ENCODE results near the gene LRP6.

LRP6 gene

GRCh38 chr12:12214635-12215131, 52.2 kb downstream of the LRP6 start:
- DNase-seq (ENCODE audit: low spot score) = no peak

DNA sequence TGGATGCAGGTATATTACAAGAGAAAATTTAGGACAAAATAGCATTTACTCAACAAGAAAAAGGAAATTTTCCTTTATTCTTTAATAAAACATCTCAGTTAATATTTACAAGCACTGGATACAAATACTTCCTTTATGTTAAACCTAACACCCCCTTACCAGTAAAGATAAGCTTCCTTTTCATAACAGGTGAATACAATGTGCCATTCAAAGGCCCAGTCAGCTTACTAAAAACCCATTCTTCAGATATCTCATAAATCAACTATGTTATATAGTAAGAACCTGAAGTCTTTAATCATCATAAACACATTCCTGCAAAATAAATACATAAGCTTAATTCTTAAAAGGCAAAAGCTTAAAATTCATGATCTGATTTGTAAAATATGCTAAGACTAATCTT, 52.6 kb downstream of the LRP6 start:
- DNase-seq (ENCODE audit: low spot score) = no peak

DNA sequence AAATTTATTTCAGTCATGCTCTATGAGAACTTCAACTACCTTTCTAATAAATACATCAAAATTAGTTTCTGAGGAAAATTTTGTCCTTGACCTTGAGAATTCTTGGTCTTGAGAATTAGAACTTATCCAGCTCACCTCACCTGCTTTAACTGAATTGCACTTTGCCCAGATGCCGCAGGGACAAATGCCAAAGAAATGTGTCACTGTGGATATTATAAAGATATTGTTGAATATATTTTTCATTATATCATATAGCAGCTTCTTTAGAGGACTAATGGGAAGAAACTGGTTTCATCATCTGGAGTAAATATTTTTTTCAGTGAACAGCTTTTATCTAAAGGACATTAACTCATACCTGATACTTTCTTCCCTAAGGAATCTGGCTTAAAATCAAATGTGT, 54.1 kb downstream of the LRP6 start:
- DNase-seq (ENCODE audit: low spot score) = no peak

GRCh38 chr12:12210983-12211382, 55.9 kb downstream of the LRP6 start:
- no peak for DNase-seq (ENCODE audit: low spot score)

DNA sequence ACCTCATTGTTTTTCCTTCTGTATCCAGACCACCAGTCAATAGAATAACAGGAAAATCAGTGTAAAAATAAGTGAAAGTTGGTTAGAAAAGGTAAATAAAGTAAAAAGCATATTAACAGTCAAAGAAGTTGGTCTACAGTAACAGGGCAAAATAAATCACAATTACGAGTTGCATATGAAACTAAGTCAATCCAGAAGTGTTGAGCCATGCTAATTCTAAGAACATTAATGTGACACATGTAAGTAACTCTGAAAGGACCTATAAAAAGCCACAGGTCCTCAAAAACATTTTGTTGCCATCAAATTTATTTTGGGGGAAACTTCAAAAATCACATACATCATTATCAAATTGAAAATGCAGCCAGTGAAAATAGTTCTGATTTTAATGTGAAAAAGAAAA, 56.4 kb downstream of the LRP6 start:
- no peak for DNase-seq (ENCODE audit: low spot score)

GRCh38 chr12:12209675-12210074, 57.2 kb downstream of the LRP6 start:
- DNase-seq (ENCODE audit: low spot score) = no peak

GRCh38 chr12:12209043-12209442, 57.8 kb downstream of the LRP6 start:
- no peak for DNase-seq (ENCODE audit: low spot score)

DNA sequence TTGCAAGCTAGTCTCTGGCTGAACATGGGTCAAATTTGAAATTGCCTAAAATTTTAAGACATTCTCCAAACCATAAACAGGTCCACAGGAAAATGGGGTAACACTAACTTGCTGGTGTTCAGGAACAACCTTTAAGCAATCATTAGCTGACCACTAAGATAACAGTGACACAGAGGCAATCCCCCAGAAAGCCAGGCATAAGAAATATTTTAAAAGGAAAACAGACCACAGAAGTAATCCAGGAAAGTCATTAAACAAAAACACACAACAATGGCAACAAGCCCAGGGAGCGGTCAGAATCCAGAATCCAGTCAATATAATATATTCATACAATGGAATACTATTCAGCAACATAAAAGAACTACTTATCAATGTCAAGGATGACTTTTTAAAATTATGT, 59.1 kb downstream of the LRP6 start:
- DNase-seq (ENCODE audit: low spot score) = no peak

DNA sequence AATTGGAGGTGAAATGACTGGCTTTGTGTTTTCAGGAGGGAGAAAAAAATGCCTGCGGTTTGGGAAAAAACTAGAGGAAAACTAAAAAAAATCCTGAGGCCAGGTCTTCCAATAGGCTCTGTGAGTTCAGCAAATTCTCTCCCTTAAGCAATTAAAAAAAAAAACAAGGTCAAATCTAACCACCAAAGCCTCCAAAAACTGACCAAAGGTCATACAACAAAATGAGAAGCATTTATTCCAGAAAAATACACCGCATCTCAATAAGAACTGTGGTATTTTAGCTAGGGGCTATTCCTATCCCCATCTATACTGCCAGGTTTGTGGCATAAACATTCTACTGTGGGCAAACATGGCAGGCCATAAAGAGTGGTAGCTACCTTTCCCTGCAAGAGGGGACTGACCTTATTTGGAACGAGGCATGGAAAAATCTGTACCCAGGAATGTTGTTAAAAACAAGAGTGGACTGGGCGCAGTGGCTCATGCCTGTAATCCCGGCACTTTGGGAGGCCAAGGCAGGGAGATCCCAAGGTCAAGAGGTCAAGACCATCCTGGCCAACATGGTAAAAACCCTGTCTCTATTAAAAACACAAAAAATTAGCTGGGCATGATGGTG, 60.0 kb downstream of the LRP6 start:
- no peak for DNase-seq (ENCODE audit: low spot score)

- no peak for DNase-seq (ENCODE audit: low spot score)
These were observed 64.1 kb downstream of the LRP6 start for GRCh38 chr12:12202747-12203146.

DNA sequence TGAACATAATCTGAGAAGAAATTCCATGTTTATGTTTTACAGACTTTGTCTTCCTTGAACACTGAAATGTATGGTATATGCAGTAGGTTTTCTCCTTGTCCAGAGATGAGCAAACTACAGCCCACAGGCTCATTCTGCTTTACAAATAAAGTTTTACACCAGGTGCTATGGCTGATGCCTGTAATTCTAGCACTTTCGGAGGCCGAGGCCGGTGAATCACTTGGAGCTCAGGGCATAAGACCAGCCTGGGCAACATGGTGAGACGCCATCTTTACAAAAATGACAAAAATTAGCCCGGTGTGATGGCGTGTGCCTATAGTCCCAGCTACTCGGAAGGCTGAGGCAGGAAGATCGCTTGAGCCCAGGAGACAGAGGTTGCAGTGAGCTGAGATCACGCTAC, 64.7 kb downstream of the LRP6 start:
- no peak for DNase-seq (ENCODE audit: low spot score)

- DNase-seq (ENCODE audit: low spot score) = no peak
These were observed 65.5 kb downstream of the LRP6 start for GRCh38 chr12:12201274-12201758.

- DNase-seq (ENCODE audit: low spot score) = no peak
These were observed 66.5 kb downstream of the LRP6 start for GRCh38 chr12:12200363-12200762.

DNA sequence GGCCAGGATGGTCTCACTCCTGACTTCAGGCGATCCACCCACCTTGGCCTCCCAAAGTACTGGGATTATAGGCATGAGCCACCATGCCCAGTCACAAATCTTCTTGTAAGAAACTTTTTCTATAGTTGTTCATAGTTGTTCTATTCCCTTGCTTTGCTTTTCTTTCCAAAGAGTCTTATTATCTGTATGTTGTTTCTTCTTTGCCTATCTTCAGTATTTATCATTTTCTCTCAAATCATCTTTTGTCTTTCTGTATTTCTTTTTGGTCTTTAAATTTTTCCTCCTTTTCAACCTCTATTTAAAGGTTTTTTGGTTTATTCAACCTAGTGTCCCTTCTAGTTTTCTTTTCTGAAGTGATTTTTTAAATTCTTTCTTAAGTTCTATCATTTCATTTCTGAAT, 68.7 kb downstream of the LRP6 start:
- DNase-seq (ENCODE audit: low spot score) = no peak

- no peak for DNase-seq (ENCODE audit: low spot score)
These were observed 69.7 kb downstream of the LRP6 start for GRCh38 chr12:12197128-12197527.

GRCh38 chr12:12195516-12195915, 71.3 kb downstream of the LRP6 start:
- no peak for DNase-seq (ENCODE audit: low spot score)

- DNase-seq (ENCODE audit: low spot score) = no peak
These were observed 71.8 kb downstream of the LRP6 start for GRCh38 chr12:12195081-12195480.

DNA sequence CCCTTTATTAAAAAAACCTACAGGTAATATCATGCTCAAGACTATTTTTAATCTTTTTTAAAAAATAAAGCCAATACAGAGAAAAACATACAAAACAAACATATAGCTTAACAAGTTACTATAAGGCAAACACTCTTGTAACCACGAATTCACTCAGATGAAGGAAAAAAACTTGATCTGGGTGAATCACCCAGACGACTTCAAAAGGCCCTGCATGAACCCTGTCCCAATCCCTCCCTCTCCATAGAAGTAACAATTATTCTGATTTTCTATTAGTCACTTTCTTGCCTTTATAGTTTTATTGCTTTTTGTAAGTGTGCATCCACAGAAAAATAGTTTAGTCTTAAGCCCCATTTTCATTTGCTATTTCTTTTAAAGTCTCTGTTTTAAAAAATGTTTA, 72.6 kb downstream of the LRP6 start:
- DNase-seq (ENCODE audit: low spot score) = no peak

- DNase-seq (ENCODE audit: low spot score) = no peak
These were observed 75.8 kb downstream of the LRP6 start for GRCh38 chr12:12191008-12191407.

- DNase-seq (ENCODE audit: low spot score) = no peak
These were observed 76.6 kb downstream of the LRP6 start for GRCh38 chr12:12190087-12190809.

GRCh38 chr12:12185414-12185813, 81.4 kb downstream of the LRP6 start:
- no peak for DNase-seq (ENCODE audit: low spot score)

- DNase-seq (ENCODE audit: low spot score) = no peak
These were observed 84.0 kb downstream of the LRP6 start for GRCh38 chr12:12182703-12183365.

DNA sequence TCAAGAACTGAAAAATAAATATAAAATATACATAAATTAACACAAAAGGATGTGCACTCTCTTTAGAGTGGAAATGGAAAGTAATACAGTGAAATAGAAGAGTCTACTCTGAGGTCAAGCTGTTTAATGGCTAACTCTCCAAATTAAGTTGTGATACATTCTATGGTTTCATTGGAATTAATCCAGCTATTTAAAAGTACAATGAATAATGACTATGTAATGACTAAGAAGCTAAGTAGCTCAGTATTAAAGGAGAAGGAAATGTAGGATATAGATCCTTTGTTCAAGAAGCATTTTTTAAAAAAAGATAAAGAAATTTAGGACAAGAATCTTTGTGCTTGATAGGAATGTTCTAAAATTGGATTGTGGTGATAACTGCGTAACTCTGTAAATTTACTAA, 85.3 kb downstream of the LRP6 start:
- no peak for DNase-seq (ENCODE audit: low spot score)
